HG03039 (cell line): Measurements from ENCODE around the gene HCFC1R1.

Experiments
- ATAC-seq: cut with Tn5 transposase; IDR thresholded peaks from one replicate; pipeline ENCODE4 v1.9.1; 2021; ENCODE audit warnings: mild to moderate bottlenecking, moderate library complexity; ENCODE audit not compliant: unreplicated experiment

The HCFC1R1 gene

GRCh38 chr16:2979669-2980226, 44.0 kb downstream of the HCFC1R1 start:
- peak; percentile 2 for ATAC-seq

DNA sequence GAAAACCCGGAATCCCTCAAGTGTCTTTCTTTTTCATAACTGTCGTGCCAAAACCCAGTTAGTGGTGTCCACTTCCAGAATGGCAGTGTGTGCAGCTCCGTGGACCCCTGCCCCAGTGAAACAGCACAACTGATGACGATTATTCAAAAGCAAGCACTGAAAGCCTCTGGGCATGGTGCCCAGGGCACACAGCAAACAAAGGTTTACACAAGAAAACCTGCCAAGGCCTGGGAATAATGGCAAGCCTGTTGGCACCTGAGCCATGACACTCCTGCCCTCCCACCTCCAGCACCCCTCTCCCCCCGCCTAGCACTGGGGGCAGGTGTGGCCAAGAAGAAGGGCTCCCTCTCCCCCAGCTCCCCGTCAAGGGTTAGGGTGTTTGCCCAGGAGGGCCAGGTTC, 46.3 kb downstream of the HCFC1R1 start:
- ATAC-seq = no peak

- no peak for ATAC-seq
These were observed 47.1 kb downstream of the HCFC1R1 start for GRCh38 chr16:2976673-2977072.

DNA sequence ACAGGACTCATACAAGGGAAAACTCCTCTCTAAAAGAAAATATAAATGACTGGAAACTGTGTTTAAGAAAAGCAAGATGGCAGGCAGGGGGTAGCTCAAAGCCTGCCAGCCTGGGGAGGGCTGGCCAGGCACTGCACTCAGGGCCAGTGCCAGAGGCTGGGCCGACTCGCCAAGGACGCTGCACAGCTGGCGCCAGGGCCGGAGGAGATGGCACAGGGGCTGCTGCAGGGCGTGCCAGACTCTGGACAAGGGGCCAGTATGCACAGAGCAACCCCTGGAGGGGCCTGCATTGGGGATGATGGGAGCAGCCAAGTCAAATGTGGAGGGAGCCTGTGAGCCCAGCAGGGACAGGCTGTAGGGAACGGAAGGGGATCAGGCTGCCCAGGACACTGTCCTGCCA, 47.5 kb downstream of the HCFC1R1 start:
- no peak for ATAC-seq

- no peak for ATAC-seq
These were observed 48.5 kb downstream of the HCFC1R1 start for GRCh38 chr16:2975161-2975795.

GRCh38 chr16:2974319-2975056, 49.3 kb downstream of the HCFC1R1 start:
- no peak for ATAC-seq

GRCh38 chr16:2973605-2974318, 50.0 kb downstream of the HCFC1R1 start:
- no peak for ATAC-seq

DNA sequence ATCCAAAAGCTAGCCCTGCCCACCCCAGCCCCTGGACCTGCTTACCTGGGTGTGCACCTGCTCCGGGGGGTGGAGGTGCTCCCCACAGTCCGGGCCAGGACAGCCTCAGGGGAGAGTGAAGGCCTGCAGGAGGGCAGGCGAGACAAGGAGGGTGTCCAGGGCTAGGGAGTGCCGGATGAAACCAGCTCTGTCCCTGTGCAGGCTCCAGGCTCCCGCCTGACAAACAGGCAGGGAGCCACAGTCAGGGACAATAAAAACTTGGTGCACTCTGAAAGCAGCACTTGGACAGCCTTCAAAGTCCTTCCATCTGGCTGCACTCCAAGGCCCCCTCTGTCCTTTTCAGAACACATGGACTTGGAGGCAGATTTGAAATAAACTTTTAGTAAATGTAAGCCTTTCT, 50.6 kb downstream of the HCFC1R1 start:
- ATAC-seq = no peak
